Right ventricle myocardium inferior (tissue), 1 donor: Measurements from ENCODE around the gene TMTC2. TPM values are rescaled to one million over a fixed set of nuclear protein-coding genes. Genes with fewer than 3 reads are reported as not detected.
A peak's percentile ranks its signal among the peaks of the same experiment; 100 is the strongest.
"Not testable (repeated sequence)": the region's sequence is repeated elsewhere in the genome, so short reads cannot be mapped to it uniquely, and the experiment has no call there.

Experiments used
- ATAC-seq: fragments of 200-7000 bp; cut with Tn5 transposase; one replicate; pipeline ENCODE4 v1.9.1; 2020; ENCODE audit warnings: mild to moderate bottlenecking, moderate library complexity
- DNase-seq: peaks from one replicate; pipeline ENCODE4 v3.0.0; 2021; ENCODE audit errors: missing footprints
- intact Hi-C: fragments of 100-400 bp; cut with DNase I; formaldehyde crosslinking; loops from one replicate; pipeline ENCODE4 v1.11.0; 2022
- total RNA-seq: library from RNA; stranded (reverse); fragmentation: NEBNext Ultra II Directional; extraction: Animal tissue kit (Norgen Biotek cat#: 25700); gene quantifications from one replicate; pipeline ENCODE4 v1.2.1, GENCODE V29; 2021
- donor health status: DM: no; HTN: yes; CAD: no; lungs with severe emphysema.

TMTC2 gene
- total RNA-seq, 1 donor from 2014 or later: 4.4 TPM

- intact Hi-C loops: no loop called here
- DNase-seq (no peak), ATAC-seq (no peak)
These were observed 120.5 kb downstream of the TMTC2 start for GRCh38 chr12:82807132-82807737.

DNA sequence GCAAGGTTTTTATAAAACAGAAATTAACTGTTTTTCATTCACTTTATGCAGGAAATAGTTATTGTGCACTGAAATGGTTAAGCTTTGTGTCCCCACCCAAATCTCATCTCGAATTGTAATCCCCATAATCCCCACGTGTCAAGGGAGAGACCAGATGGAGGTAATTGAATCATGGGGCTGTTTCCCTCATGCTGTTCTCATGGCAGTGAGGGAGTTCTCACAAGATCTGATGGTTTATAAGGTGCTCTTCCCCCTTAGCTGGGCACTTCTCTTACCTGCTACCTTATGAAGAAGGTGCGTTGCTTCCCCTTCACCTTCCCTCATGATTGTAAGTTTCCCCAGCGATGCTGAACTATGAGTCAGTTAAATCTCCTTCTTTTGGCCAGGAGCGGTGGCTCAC lies 123.9 kb downstream of the TMTC2 start:
- no peak for ATAC-seq
- intact Hi-C loops: no loop called here
- DNase-seq: no peak

DNA sequence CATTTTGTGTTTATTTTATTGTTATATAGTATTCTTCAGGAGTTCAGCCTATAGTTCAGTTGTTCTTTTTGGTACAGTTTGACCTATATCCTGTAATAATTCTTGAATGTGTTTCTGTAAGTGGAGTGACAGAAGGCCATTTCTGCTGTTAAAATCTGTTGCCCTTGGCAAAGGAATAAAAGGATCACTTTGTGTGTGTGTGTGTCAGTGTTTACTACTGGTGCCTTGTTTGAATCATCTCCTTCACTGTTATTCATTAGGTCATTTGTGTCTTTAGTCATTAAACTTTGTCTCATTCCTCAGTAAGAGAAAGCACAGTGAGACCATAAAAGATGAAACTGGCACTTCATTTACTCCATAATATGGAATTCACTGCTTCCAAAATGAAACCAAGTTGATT lies 130.7 kb downstream of the TMTC2 start:
- intact Hi-C loops: no loop called here
- DNase-seq (no peak), ATAC-seq (no peak)

DNA sequence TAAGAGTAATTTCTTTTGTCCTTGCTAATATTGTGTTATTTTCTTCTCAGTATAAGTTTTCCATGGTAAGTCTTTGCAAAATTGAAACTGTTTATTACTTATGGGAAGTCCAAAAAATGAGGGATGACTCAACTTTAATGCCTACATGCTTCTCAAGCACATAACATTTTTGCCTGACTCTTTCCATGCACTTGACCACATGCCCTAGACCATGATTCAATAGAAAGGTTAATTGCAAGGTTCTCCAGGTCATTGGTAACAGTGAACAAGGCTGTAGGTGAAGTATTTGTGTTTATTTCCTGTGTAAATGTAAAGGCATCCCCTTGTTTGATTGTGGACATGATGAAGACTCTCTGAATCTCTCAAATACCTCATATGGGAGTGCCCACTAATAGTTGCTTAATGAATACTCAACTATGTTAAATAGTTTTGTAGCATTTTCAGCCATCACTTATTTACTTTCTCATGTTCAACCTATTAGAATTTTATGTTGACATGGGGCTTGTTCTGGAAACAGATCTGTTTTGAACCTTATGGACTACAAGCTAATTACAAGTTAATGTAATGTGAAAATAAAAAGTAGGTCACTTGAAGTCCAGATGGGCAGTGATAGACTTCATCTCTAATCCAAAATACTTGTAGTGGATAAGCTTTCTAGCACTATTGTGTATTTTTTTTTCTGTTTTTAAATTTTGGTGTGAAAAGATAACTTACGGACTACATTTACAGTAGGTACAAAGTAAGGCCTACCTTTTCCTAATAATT lies 131.7 kb downstream of the TMTC2 start:
- ATAC-seq: no peak
- intact Hi-C loops: no loop called here
- no peak for DNase-seq

DNA sequence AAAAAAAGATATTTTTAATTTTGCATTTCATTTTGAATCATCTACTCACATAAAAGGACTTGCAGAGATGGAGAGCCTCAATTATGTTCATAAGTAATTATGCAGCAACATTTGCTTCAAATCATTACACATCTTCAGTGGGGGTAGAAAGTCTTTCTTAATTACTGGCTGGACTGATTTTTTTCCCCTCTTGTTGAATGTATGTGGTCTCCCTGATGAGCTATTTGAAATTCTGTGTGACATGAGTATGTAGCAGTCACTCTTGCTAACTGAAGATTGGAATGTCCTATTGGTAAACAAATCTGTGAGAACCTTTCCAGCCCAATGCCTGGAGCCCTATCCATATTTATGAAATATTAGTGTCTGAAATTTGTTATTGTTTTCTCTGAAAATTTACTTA lies 139.8 kb downstream of the TMTC2 start:
- no peak for DNase-seq
- intact Hi-C loops: no loop called here
- ATAC-seq: no peak

- intact Hi-C loops: no loop called here
- ATAC-seq: no peak
- DNase-seq: no peak
These were observed 145.4 kb downstream of the TMTC2 start for GRCh38 chr12:82832096-82832495.

DNA sequence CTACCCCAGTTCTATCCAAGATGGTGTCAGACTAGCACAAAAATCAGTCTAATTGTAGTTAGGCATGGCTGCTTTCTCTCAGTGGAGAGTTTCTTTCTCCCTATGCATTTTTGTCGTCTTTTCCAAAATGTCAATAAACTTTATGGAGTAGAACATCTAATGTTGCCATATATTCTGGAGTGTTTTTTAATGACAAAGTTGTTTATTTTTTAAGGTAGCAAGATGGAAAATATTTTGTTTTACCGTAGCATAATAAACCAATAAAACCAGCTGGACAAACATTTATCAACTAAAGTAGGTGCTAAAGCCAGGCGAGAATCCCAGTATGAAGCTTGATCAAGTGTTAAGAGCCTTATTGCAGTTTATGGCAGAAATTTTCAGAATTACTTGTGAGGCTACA lies 146.3 kb downstream of the TMTC2 start:
- no peak for DNase-seq
- ATAC-seq: no peak
- intact Hi-C loops: no loop called here

DNA sequence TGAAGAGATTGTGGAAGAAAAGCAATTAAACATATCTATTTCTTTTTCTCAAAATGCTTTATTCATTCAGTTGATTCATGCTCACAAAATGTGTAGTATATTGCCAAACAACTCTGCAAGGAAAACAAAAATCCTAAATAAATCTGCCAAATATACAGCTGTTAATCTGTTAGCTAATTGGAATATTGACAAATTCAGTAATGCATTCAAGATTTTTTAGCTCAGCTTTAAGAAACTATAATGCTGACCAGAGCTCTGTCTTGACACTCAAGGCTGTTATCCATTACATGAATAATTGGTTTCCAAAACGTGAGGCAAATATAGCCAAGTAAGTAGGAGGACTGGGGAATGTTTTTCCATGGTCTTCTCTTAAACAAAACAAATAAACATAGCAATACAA lies 146.8 kb downstream of the TMTC2 start:
- DNase-seq (no peak), ATAC-seq (no peak)
- intact Hi-C loops: no loop called here

DNA sequence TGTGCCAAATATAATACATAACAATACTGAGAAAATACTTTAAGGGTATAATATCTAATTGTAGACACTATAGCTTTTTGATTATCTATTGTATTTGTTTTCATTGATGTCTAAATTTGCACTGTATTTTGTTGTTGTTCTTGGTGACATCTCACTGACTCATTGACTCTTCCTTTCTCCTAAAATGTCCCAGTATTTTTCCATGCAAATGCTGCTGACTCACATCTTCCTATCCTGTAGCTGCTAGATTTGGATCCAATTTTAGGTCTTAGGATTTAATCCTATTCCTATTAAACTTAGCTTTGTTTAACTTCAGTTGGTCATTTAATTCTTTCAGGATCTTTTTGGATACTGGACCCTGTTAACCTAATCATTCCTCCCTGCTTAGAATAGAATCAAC lies 148.5 kb downstream of the TMTC2 start:
- ATAC-seq: peak; percentile 56
- intact Hi-C loops: no loop called here
- no peak for DNase-seq

DNA sequence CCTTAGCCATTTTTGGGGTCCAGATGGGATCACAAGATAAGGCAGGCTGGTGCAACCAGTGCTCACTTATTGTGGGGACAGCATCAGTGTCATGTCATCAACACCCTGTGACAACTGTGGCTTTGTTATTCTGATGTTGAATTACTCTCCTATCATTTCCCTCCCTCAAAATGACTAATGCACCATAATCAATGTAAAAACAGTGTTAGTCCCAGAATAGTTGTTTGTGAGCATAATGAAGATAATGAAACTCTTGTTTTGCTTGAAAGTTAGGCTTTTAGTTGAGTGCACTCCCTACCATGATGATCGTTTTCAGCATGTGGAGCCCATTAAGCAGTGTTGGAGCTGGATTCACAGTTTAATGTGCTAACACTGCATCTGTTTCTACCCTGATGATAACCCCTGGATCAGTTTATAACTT lies 151.4 kb downstream of the TMTC2 start:
- ATAC-seq: no peak
- DNase-seq: no peak
- intact Hi-C loops: no loop called here

DNA sequence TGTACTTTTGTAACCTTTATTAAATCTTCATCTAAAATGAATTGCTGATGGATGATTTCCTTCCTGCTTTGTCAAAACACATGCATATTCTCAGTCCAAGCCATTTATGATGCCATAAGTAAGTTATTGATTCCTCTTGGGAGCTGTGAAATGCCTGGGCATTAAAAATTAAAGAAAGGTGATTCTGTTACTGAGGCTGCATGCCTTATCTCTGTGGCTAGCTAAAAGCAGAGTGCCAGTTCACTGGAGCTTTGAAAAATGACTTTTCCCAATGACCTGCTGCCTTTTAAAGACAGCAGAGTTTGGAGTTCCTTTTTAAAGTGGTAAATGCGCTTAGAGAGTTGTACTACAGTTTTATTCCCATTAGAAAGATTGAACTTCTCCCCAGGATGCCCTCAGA lies 152.1 kb downstream of the TMTC2 start:
- no peak for ATAC-seq
- intact Hi-C loops: no loop called here
- no peak for DNase-seq

DNA sequence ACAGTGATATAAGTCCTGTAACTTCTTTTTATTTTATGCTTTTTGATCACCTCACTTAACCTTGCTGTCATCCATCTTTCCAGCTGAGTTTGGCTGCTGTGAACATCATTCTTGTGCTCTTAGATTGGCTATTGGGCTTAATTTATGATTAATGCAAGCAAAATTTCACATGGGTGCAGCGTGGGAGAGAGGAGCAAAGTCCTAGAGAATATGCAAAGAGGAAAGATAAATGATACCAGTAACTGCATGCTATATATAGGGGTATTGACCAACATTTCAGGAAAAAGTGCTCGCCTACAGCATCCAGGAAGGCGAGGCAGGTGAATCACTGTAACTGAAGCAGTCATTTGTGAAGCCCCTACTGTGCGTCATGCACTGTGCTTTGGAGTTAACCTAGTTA lies 153.1 kb downstream of the TMTC2 start:
- no peak for ATAC-seq
- intact Hi-C loops: no loop called here
- no peak for DNase-seq

GRCh38 chr12:82841487-82841904 lies 154.8 kb downstream of the TMTC2 start:
- DNase-seq: no peak
- ATAC-seq: no peak
- intact Hi-C loops: no loop called here

GRCh38 chr12:82842480-82842879 lies 155.8 kb downstream of the TMTC2 start:
- intact Hi-C loops: no loop called here
- DNase-seq: no peak
- ATAC-seq: no peak

DNA sequence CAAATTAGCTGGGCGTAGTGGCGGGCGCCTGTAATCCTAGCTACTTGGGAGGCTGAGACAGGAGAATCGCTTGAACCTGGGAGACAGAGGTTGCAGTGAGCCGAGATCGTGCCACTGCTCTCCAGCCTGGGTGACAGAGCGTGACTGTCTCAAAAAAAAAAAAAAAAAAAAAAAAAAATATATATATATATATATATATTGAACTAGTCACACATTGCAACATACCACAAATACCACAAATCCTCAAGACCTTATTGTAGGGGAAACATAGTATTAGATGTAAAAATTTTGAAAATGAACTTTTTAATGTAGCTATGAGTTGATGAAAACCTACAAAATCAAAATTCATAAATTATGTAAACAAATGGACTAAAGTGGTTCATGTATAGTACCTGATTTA lies 158.4 kb downstream of the TMTC2 start:
- ATAC-seq, intact Hi-C loops, DNase-seq: not testable (repeated sequence)

GRCh38 chr12:82848845-82849244 lies 162.1 kb downstream of the TMTC2 start:
- ATAC-seq: no peak
- intact Hi-C loops: no loop called here

DNA sequence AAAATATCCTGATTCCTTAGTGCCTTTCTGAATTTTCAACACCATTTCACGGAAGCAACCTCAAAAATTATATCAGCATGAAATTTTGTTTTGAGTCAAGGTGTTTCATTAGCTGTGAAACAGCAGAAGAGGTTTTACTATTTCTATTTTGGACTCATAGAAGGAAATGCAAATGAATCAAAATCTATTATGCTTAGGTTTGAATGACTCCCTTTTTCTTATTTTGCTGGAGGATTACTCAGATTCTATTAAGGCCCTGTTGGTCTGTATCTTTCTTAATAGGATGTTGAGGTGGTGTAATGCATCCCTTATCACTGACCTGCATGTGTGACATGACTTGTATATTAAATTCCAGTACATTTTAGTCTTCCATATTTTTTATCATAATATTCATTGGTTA lies 165.8 kb downstream of the TMTC2 start:
- intact Hi-C loops: no loop called here

More at GRCh38 chr12:82848845-82849244, 162.1 kb downstream of the TMTC2 start:
- no peak for DNase-seq

GRCh38 chr12:82855872-82856271 lies 169.2 kb downstream of the TMTC2 start:
- DNase-seq (no peak), ATAC-seq (no peak)
- intact Hi-C loops: no loop called here

More for the DNA sequence above, 165.8 kb downstream of the TMTC2 start:
- DNase-seq (no peak), ATAC-seq (no peak)

GRCh38 chr12:82857276-82857675 lies 170.6 kb downstream of the TMTC2 start:
- intact Hi-C loops: no loop called here
- DNase-seq (no peak), ATAC-seq (no peak)

- ATAC-seq: no peak
- intact Hi-C loops: no loop called here
- no peak for DNase-seq
These were observed 171.3 kb downstream of the TMTC2 start for GRCh38 chr12:82857911-82858533.
